D721Med (cell line): ENCODE results near the gene ZAP70.

Experiments
- DNase-seq: peaks from one replicate; pipeline ENCODE4 v3.0.0; 2011; ENCODE audit warnings: low spot score; ENCODE audit not compliant: insufficient read length
- FAIRE-seq: peaks from 2 replicates; lab custom pipeline; 2011; peaks lifted over from hg19 to GRCh38; lab: Jason Lieb, UNC
- CTCF ChIP-seq: IDR thresholded peaks from 2 replicates; pipeline ENCODE4 v1.5.1; 2012; ENCODE audit warnings: mild to moderate bottlenecking, control low read depth; ENCODE audit not compliant: insufficient read depth; ENCODE audit errors: missing control alignments

The ZAP70 gene

DNA sequence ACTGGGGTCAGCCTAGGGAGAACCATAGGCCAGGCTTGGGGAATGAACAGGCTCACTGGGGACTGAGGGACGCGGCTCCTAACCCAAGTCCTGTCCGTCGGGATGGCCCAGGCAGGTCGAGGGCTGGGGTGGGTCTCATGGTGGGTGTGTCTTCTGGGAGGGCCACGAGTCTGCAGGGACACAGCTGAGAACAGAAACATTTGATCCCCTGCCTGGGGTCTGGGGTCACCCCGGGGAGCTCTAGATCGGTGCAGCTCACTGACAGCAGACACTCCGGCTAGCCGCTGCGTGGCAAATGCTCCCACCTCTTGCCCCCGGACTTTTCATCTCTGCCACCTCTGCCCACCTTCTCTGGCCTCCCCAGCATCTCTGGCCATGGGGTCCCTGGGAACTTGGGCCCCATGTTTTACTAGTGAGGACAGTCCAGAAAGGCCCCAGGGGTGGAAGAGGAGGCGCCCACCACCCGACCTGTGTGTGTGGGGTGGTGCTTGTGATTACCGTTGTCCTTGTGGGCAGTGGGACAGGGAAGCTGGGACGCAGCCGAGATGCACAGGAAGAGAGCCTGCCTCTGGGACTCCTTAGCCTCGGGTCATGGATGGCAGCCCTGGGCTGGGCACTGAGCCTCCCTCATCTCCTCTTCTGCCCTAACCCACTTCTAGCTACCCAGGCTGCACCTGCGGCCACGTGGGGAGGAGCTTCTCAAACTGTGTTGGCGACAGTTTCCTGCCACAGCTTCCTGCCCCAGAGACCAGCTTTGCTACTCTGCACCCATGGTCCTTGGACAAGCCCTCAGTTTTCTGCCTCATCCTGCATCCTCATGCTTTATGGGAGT is 4.9 kb downstream of the ZAP70 start:
- no peak for DNase-seq
- no peak for TF ChIP-seq CTCF
- no peak for FAIRE-seq

- no peak for TF ChIP-seq CTCF
- DNase-seq (no peak), FAIRE-seq (no peak)
These were observed 5.6 kb downstream of the ZAP70 start for GRCh38 chr2:97718942-97719341.

GRCh38 chr2:97719362-97720155 is 6.2 kb downstream of the ZAP70 start:
- DNase-seq (no peak), FAIRE-seq (no peak)
- no peak for TF ChIP-seq CTCF

DNA sequence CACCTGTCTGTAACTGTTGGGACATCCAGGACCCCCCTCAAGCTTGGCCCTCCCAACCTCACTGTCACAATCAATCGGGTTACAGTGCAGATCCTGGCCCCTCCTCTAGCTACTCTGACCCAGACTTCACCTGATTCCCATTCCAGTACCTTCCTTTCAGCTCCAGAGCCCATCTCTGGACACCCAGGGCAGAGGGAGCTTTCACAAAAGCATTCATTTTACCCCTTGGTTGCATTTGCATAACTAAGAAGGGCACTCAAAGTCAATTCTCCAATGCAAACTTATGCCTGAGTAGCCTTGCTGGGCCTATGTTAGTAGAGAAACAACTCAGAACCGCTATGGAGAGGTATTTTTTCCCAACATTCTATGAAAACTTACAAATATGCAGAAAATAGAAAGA is 7.4 kb downstream of the ZAP70 start:
- no peak for TF ChIP-seq CTCF
- no peak for DNase-seq
- no peak for FAIRE-seq

- FAIRE-seq (no peak), DNase-seq (no peak)
- no peak for TF ChIP-seq CTCF
These were observed 8.9 kb downstream of the ZAP70 start for GRCh38 chr2:97722227-97722626.

GRCh38 chr2:97723156-97724072 is 10.0 kb downstream of the ZAP70 start:
- DNase-seq (no peak), FAIRE-seq (no peak)
- TF ChIP-seq CTCF, result no peak
